GM23338 (cell line): ENCODE data around the gene BICDL1.

Experiments used
- CTCF ChIP-seq, 2 experiments: fragments of 200-600 bp in 1 of 2; sonication (generic) in 1 of 2; conservative IDR thresholded peaks; 2 replicates each; pipeline versions ENCODE4 v1.5.1 to v1.6.1; 2016 to 2017; ENCODE audit warnings: antibody characterized with exemption in 2 of 2, low read depth in 2 of 2, mild to moderate bottlenecking in 2 of 2, moderate library complexity in 1 of 2
- ETS1 ChIP-seq: IDR thresholded peaks from 2 replicates; pipeline ENCODE4 v1.6.1; 2016; ENCODE audit warnings: antibody characterized with exemption
- EZH2 ChIP-seq: fragments of 200-600 bp; sonication (generic); IDR thresholded peaks from one replicate; pipeline ENCODE4 v1.8.0; 2017; ENCODE audit warnings: antibody characterized with exemption, mild to moderate bottlenecking, low read depth; ENCODE audit not compliant: unreplicated experiment
- EZH2phosphoT487 ChIP-seq: fragments of 200-600 bp; sonication (generic); IDR thresholded peaks from one replicate; pipeline ENCODE4 v1.8.1; 2018; ENCODE audit warnings: antibody characterized with exemption; ENCODE audit not compliant: unreplicated experiment
- JUNB ChIP-seq: IDR thresholded peaks from one replicate; pipeline ENCODE4 v1.6.1; 2016; ENCODE audit warnings: antibody characterized with exemption; ENCODE audit not compliant: unreplicated experiment
- POLR2AphosphoS5 ChIP-seq: IDR thresholded peaks from 2 replicates; pipeline ENCODE4 v1.6.1; 2016; ENCODE audit warnings: antibody characterized with exemption, low read depth
- REST ChIP-seq: IDR thresholded peaks from one replicate; pipeline ENCODE4 v1.6.1; 2018; ENCODE audit warnings: antibody characterized with exemption; ENCODE audit not compliant: unreplicated experiment
- ZNF331 ChIP-seq: fragments of 250-450 bp; sonication (Bioruptor Pico); IDR thresholded peaks from 2 replicates; pipeline ENCODE4 v1.5.0; 2020; ENCODE audit warnings: low read depth, mild to moderate bottlenecking, moderate library complexity

- TF ChIP-seq CTCF (conservative IDR thresholded peaks at IDR 0.05; ENCODE audit: low read depth in 2 of 2) (no peak), POLR2AphosphoS5 (no peak), EZH2phosphoT487 (no peak), REST (no peak), EZH2 (no peak), ZNF331 (no peak), JUNB (no peak), ETS1 (no peak)
Observed at GRCh38 chr12:120098756-120099470, 109.9 kb downstream of the BICDL1 start.
